DOHH2 (cell line): Measurements from ENCODE around the gene CACNA2D1.

Experiments used
- H3F3A ChIP-seq: fragments of 200-600 bp; sonication (generic), shearing (Covaris generic); 2 replicates; pipeline ENCODE4 v1.6.0; 2016; ENCODE audit warnings: antibody characterized with exemption, mild to moderate bottlenecking; ENCODE audit not compliant: control insufficient read depth, insufficient read depth
- H3K27ac ChIP-seq: fragments of 200-600 bp; sonication (generic); 2 replicates; pipeline ENCODE4 v1.5.1; 2014; ENCODE audit warnings: low read depth, mild to moderate bottlenecking, low read length, moderate library complexity
- H3K27me3 ChIP-seq: fragments of 200-600 bp; sonication (generic); 2 replicates; pipeline ENCODE4 v1.6.1; 2014; ENCODE audit warnings: mild to moderate bottlenecking, low read length, mixed read lengths; ENCODE audit not compliant: control insufficient read depth
- H3K36me3 ChIP-seq: fragments of 200-600 bp; sonication (generic); 2 replicates; pipeline ENCODE4 v1.6.1; 2014; ENCODE audit warnings: mild to moderate bottlenecking, low read length, moderate library complexity, mixed read lengths; ENCODE audit not compliant: control insufficient read depth
- H3K4me1 ChIP-seq: fragments of 200-600 bp; sonication (generic); 2 replicates; pipeline ENCODE4 v1.6.1; 2014; ENCODE audit warnings: mild to moderate bottlenecking, low read length, mixed read lengths; ENCODE audit not compliant: control insufficient read depth
- H3K4me2 ChIP-seq: fragments of 200-600 bp; sonication (generic); 2 replicates; pipeline ENCODE4 v1.6.0; 2014; ENCODE audit warnings: mild to moderate bottlenecking, low read length, moderate library complexity
- H3K4me3 ChIP-seq: fragments of 200-600 bp; sonication (generic); 2 replicates; pipeline ENCODE4 v1.5.1; 2014; ENCODE audit warnings: mild to moderate bottlenecking, low read length, mixed read lengths
- H3K79me2 ChIP-seq: fragments of 200-600 bp; sonication (generic); 2 replicates; pipeline ENCODE4 v1.6.1; 2014; ENCODE audit warnings: mild to moderate bottlenecking, low read length, mixed read lengths; ENCODE audit not compliant: control insufficient read depth
- H3K9me2 ChIP-seq: fragments of 200-600 bp; sonication (generic); replicated peaks from 2 replicates; pipeline ENCODE4 v1.6.1; 2014; ENCODE audit warnings: mild to moderate bottlenecking, low read length, mixed read lengths; ENCODE audit not compliant: control insufficient read depth
- H3K9me3 ChIP-seq: fragments of 200-600 bp; sonication (generic); 2 replicates; pipeline ENCODE4 v1.6.1; 2014; ENCODE audit warnings: antibody characterized with exemption, low read length, mixed read lengths; ENCODE audit not compliant: control insufficient read depth, insufficient read depth
- H4K20me1 ChIP-seq: fragments of 200-600 bp; sonication (generic); 2 replicates; pipeline ENCODE4 v1.6.0; 2014; ENCODE audit warnings: low read depth, mild to moderate bottlenecking, antibody characterized with exemption, low read length, moderate library complexity; ENCODE audit not compliant: control insufficient read depth, insufficient read depth
- EZH2phosphoT487 ChIP-seq: fragments of 200-600 bp; sonication (generic); IDR thresholded peaks from 2 replicates; pipeline ENCODE4 v1.6.1; 2017; ENCODE audit warnings: borderline replicate concordance, mild to moderate bottlenecking, antibody characterized with exemption, low read length, moderate library complexity, mixed read lengths
- TF ChIP-seq, protein P1 (sequence below): fragments of 200-600 bp; sonication (generic); IDR thresholded peaks from one replicate; pipeline ENCODE4 v1.5.1; 2014; ENCODE audit warnings: antibody characterized with exemption, mild to moderate bottlenecking, low read depth, low read length; ENCODE audit not compliant: poor library complexity, severe bottlenecking

Gene CACNA2D1

DNA sequence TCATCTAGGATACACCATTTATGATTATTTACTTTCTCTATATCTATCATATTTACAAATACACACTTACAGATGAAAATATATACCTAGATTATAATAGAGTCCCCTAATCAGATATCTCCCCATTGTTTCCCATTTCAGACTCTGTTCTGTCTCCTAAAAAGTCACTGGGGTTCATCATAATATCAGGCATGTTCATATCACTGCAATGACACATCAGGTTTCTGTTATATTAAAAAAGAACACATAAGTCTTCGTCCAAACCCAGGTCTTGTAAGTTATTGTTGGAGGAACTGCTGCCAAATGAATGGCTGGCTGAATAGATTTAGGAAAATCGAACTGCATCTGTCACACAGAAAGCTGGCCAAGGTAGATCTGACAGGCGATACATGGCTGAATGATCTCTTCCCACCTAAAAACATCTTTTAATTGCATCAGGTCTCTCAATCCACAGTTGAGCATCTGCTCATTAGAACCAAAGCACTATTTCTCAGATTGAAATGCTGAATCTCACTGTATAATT lies 178.7 kb downstream of the CACNA2D1 start:
- Histone ChIP-seq H3F3A (no peaks in the 10 kb centered on the region), H3K4me2 (no peak overlapping the region), H3K9me2 (no peaks in the 10 kb centered on the region), H3K9me3 (no peaks in the 10 kb centered on the region), H3K27me3 (no peaks in the 10 kb centered on the region), H4K20me1 (no peaks in the 10 kb centered on the region), H3K79me2 (no peaks in the 10 kb centered on the region), H3K4me1 (no peaks in the 10 kb centered on the region), H3K4me3 (no peak overlapping the region), H3K36me3 (no peaks in the 10 kb centered on the region), H3K27ac (no peak overlapping the region)
- TF ChIP-seq, protein P1, sequence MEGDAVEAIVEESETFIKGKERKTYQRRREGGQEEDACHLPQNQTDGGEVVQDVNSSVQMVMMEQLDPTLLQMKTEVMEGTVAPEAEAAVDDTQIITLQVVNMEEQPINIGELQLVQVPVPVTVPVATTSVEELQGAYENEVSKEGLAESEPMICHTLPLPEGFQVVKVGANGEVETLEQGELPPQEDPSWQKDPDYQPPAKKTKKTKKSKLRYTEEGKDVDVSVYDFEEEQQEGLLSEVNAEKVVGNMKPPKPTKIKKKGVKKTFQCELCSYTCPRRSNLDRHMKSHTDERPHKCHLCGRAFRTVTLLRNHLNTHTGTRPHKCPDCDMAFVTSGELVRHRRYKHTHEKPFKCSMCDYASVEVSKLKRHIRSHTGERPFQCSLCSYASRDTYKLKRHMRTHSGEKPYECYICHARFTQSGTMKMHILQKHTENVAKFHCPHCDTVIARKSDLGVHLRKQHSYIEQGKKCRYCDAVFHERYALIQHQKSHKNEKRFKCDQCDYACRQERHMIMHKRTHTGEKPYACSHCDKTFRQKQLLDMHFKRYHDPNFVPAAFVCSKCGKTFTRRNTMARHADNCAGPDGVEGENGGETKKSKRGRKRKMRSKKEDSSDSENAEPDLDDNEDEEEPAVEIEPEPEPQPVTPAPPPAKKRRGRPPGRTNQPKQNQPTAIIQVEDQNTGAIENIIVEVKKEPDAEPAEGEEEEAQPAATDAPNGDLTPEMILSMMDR, result no peak

DNA sequence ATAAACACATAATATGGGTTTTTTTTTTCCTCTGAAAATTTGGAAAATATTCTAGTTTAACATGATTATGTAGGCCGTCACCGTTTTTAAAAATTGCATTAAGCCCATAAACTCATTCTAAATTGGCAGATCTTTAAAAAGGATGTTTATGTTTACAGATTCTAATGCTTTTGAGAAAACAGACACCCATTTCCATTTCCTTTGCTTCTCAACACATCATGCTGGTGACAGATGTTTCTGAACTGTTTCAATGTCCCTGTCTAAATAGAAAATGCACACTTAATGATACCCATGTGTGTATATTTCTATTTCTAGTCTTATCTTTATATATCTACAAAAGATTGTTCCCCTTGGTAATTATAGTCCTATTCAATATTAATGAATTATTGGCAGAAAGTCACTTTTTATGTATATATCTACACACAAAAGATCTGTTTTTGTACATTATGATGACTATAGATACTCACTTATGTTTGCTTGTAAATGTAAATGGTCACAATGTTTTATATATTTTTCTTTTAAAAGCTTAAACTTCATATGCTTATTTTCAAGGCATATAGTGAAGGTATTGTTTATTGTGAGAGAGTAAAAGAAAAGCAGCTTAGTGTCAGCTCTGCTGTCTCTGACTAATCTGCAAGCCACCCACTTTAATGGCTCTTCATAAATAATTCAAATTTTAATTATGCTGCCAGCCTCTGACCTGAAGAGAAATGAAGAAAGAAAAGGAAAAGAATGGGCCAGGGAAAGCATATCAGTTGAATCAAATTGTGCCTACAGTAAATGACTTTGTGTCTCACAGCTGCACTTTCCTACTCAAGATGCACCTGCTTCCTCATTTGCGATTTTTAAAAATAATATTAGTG lies 179.4 kb downstream of the CACNA2D1 start:
- Histone ChIP-seq H3K4me1 (no peaks in the 10 kb centered on the region), H3K79me2 (no peaks in the 10 kb centered on the region), H3K27ac (no peak overlapping the region), H3K36me3 (no peaks in the 10 kb centered on the region), H4K20me1 (no peaks in the 10 kb centered on the region), H3F3A (no peaks in the 10 kb centered on the region), H3K4me3 (no peak overlapping the region), H3K9me2 (no peaks in the 10 kb centered on the region), H3K27me3 (no peaks in the 10 kb centered on the region), H3K4me2 (no peak overlapping the region), H3K9me3 (no peaks in the 10 kb centered on the region)
- TF ChIP-seq, protein P1, result no peak
- TF ChIP-seq EZH2phosphoT487, result no peak

DNA sequence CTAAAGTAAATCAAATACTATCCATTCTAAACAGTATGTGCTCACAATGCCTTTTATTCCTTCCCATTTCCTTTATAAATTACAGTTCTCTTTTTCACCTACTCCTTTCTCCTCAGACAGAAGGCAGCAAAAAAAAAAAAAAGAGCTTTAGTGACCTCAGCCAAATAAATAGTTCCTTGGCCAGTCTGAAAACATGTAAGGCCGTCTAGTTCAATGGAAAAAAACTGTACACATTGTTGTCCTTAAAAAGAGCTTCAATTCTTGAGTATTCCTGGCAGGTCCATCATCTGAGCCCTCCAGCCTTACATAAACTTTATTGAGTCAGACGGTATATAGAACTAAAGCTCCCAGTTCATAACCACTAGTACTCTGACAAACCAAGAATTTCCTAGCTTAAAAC lies 185.4 kb downstream of the CACNA2D1 start:
- Histone ChIP-seq H3K4me3 (no peak overlapping the region), H3K36me3 (no peaks in the 10 kb centered on the region), H3K4me2 (no peak overlapping the region), H3F3A (no peaks in the 10 kb centered on the region), H3K79me2 (no peaks in the 10 kb centered on the region), H3K27me3 (no peaks in the 10 kb centered on the region), H3K4me1 (no peaks in the 10 kb centered on the region), H3K9me3 (no peaks in the 10 kb centered on the region), H4K20me1 (no peaks in the 10 kb centered on the region), H3K27ac (no peak overlapping the region), H3K9me2 (no peaks in the 10 kb centered on the region)
- TF ChIP-seq, protein P1, result no peak
- no peak for TF ChIP-seq EZH2phosphoT487
